CD8-positive, alpha-beta memory T cell (primary cell): ENCODE measurements around the gene POLR1G. TPM values are rescaled to one million over a fixed set of nuclear protein-coding genes. Genes with fewer than 3 reads are reported as not detected.
"Not testable (repeated sequence)": the region's sequence is repeated elsewhere in the genome, so short reads cannot be mapped to it uniquely, and the experiment has no call there.

ENCODE experiments used
- CTCF ChIA-PET: fragments of 350-600 bp; sonication (Branson Sonifier 250); formaldehyde crosslinking; loops from one replicate; lab custom pipeline; 2021; ENCODE audit warnings: antibody characterized with exemption; lab: Charles Lee
- POLR2A ChIA-PET: fragments of 350-600 bp; sonication (Branson Sonifier 250); formaldehyde crosslinking; loops from one replicate; lab custom pipeline; 2021; ENCODE audit warnings: antibody characterized with exemption; lab: Charles Lee
- DNase-seq, 5 donors: peaks; one replicate each; pipeline versions ENCODE4 v3.0.0 to v3.0.0-alpha.2; 2020 to 2022; ENCODE audit warnings: mixed read lengths in 1 of 5
- H3K27ac ChIP-seq: one replicate; pipeline ENCODE4 v1.7.0; 2013; ENCODE audit warnings: low read depth, mild to moderate bottlenecking, low read length, moderate library complexity
- H3K27me3 ChIP-seq: 2 replicates; pipeline ENCODE4 v1.7.0; 2013; ENCODE audit warnings: low read length, mild to moderate bottlenecking; ENCODE audit not compliant: insufficient read depth, poor library complexity, severe bottlenecking
- H3K36me3 ChIP-seq: 2 replicates; pipeline ENCODE4 v1.7.0; 2013; ENCODE audit warnings: mild to moderate bottlenecking, low read length, moderate library complexity; ENCODE audit not compliant: insufficient read depth
- H3K4me1 ChIP-seq: 2 replicates; pipeline ENCODE4 v1.7.0; 2013; ENCODE audit warnings: mild to moderate bottlenecking, low read length, moderate library complexity; ENCODE audit not compliant: insufficient read depth
- H3K4me3 ChIP-seq: 2 replicates; pipeline ENCODE4 v1.7.0; 2013; ENCODE audit warnings: mild to moderate bottlenecking, low read length
- H3K9me3 ChIP-seq: 2 replicates; pipeline ENCODE4 v1.7.0; 2013; ENCODE audit warnings: mild to moderate bottlenecking, low read length
- H3K27ac Mint-ChIP-seq, 8 donors: one replicate each; pipeline ENCODE4 v1.8.0; 2020 to 2021; ENCODE audit warnings: mixed read lengths in 8 of 8, mild to moderate bottlenecking in 6 of 8, inconsistent platforms in 3 of 8, moderate library complexity in 3 of 8
- H3K27me3 Mint-ChIP-seq, 2 donors: one replicate each; pipeline ENCODE4 v1.8.0; 2020 to 2021; ENCODE audit warnings: mixed read lengths in 2 of 2, mild to moderate bottlenecking in 1 of 2, moderate library complexity in 1 of 2
- H3K36me3 Mint-ChIP-seq, 3 donors: one replicate each; pipeline ENCODE4 v1.8.0; 2020 to 2021; ENCODE audit warnings: mixed read lengths in 3 of 3, inconsistent platforms in 1 of 3, mild to moderate bottlenecking in 1 of 3
- H3K4me1 Mint-ChIP-seq, 3 donors: one replicate each; pipeline ENCODE4 v1.8.0; 2020 to 2021; ENCODE audit warnings: mixed read lengths in 3 of 3, inconsistent platforms in 1 of 3, mild to moderate bottlenecking in 1 of 3
- H3K4me3 Mint-ChIP-seq, 7 donors: one replicate each; pipeline ENCODE4 v1.8.0; 2020 to 2021; ENCODE audit warnings: mixed read lengths in 7 of 7, mild to moderate bottlenecking in 6 of 7, moderate library complexity in 4 of 7, inconsistent platforms in 2 of 7
- H3K9me3 Mint-ChIP-seq, 5 donors: one replicate each; pipeline ENCODE4 v1.8.0; 2020 to 2022; ENCODE audit warnings: mixed read lengths in 5 of 5, mild to moderate bottlenecking in 3 of 5, moderate library complexity in 2 of 5, inconsistent platforms in 1 of 5
- polyA plus RNA-seq: library from polyadenylated mRNA; unstranded; fragments of 300-500 nt; fragmentation: Illumina TruSeq; gene quantifications from one replicate; pipeline ENCODE4 v1.2.3, GENCODE V29; 2021
- total RNA-seq, 2 experiments: library from RNA; stranded (reverse); gene quantifications; one replicate each; pipeline ENCODE4 v1.2.3, GENCODE V29; 2021

POLR1G gene
- total and polyA plus RNA-seq, 3 experiments from 2014 or later, result 2.2 to 27.4 (median 26.5) TPM

DNA sequence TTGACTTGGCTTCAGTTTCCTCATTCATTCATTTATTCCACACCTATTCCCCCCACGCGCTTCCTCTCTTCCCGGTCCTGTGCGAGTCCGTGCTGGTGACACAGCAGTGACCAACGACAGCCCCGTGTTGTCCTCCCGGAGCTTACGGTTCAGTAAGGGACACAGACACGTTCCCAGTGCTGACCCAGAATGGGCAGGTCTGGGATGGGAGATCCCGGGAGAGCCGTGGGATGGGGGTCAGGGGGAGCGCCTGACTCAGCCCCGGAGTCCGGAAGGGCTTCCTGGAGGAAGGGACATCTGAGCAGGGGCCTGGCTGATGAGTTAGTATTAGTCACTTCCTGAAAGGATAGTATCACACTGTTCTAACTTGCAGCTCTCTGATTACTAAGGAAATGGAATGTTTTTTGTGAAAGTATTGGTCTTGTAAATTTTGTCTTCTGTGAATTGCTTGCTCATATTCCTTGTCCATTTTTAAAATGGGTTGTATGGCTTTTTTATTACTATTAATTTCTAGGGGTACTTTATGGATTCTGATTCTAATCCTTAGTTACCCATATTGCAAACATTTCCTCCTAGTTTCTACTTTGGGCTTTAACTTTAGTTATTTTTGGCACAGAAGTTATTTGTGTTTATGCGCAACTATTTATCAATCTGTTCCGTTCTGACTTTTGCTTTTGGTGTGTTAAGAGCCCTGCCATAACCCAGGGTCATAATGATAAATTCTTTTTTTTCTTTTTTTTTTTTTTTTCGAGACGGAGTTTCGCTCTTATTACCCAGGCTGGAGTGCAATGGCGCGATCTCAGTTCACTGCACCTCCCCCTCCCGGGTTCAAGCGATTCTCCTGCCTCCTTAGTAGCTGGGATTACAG is 18.0 kb downstream of the POLR1G start:
- POLR2A ChIA-PET, result interaction anchor here (0.8 to 1.3 kb wide), 3 partner anchors 15 to 217 kb away, joined by 3 to 5 read pairs (median 3); partner anchors contain the start of gene FOSB
- H3K9me3 ChIP-seq, result no peaks in the 10 kb centered on the region
- H3K36me3 ChIP-seq, result peaks cover 5% of the 10 kb centered on the region
- CTCF ChIA-PET, result interaction anchor here (0.7 to 9.1 kb wide), 4 partner anchors 15 to 305 kb away, joined by 3 to 75 read pairs (median 4); no protein-coding TSS in a partner anchor
- DNase-seq, result peak in 2 of 5 donors; percentile 28 to 31
- Mint-ChIP-seq H3K4me1 (peaks cover 38 to 61% (median 43%) of the 10 kb centered on the region in 3 donors), H3K27me3 (peaks cover 0 to 2% of the 10 kb centered on the region in 2 donors), H3K4me3 (peak overlapping the region; percentile 85 to 99 (median 91)), H3K9me3 (no peaks in the 10 kb centered on the region), H3K27ac (peak overlapping the region; percentile 63 to 97 (median 92)), H3K36me3 (peaks cover 0 to 27% (median 0%) of the 10 kb centered on the region in 3 donors)
- no peaks in the 10 kb centered on the region for H3K27me3 ChIP-seq
- H3K4me3 ChIP-seq, result peak overlapping the region; percentile 80
- H3K4me1 ChIP-seq, result peaks cover 21% of the 10 kb centered on the region
- H3K27ac ChIP-seq, result peak overlapping the region; percentile 79

- Histone ChIP-seq H3K9me3 (no peaks in the 10 kb centered on the region), H3K27me3 (no peaks in the 10 kb centered on the region), H3K36me3 (no peaks in the 10 kb centered on the region), H3K4me3 (peak overlapping the region; percentile 47), H3K27ac (peak overlapping the region; percentile 48), H3K4me1 (peaks cover 12% of the 10 kb centered on the region)
- CTCF ChIA-PET, result interaction anchor here (0.7 to 9.1 kb wide), 12 partner anchors 11 to 453 kb away, joined by 3 to 75 read pairs (median 4); partner anchors contain the start of gene QPCTL
- Mint-ChIP-seq H3K27me3 (peaks cover 0 to 2% of the 10 kb centered on the region in 2 donors), H3K4me1 (peaks cover 21 to 32% (median 22%) of the 10 kb centered on the region in 3 donors), H3K27ac (peak overlapping the region in 5 of 8 donors; percentile 15 to 56 (median 54)), H3K36me3 (peaks cover 0 to 3% (median 0%) of the 10 kb centered on the region in 3 donors), H3K4me3 (peak overlapping the region; percentile 67 to 83 (median 80)), H3K9me3 (no peaks in the 10 kb centered on the region)
- DNase-seq, result peak in 2 of 5 donors; percentile 20 to 56
- POLR2A ChIA-PET, result interaction anchor here (0.5 to 0.8 kb wide), 3 partner anchors 50 to 187 kb away, joined by 4 to 5 read pairs (median 4); no protein-coding TSS in a partner anchor
These were observed 22.2 kb downstream of the POLR1G start for GRCh38 chr19:45428384-45429231.

DNA sequence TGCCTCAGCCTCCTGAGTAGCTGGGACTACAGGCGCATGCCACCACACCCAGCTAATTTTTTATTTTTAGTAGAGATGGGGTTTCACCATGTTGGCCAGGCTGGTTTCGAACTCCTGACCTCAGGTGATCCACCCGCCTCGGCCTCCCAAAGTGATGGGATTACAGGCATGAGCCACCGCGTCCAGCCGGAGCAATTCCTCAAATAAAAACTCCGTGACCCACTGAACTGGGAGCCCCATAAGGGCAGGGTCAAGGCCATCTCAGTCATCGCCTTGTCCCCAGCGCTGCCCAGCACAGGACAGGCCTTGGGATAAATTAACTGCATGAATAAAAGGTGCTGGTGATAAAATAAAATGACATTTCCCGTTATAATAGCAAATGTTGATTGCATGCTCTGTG is 23.5 kb downstream of the POLR1G start:
- H3K27me3 Mint-ChIP-seq, DNase-seq, H3K27me3 ChIP-seq, H3K4me1 ChIP-seq, H3K36me3 ChIP-seq, POLR2A ChIA-PET, H3K9me3 ChIP-seq, H3K4me3 ChIP-seq, H3K9me3 Mint-ChIP-seq, H3K36me3 Mint-ChIP-seq, H3K27ac ChIP-seq: not testable (repeated sequence)
- H3K4me3 Mint-ChIP-seq, result peak overlapping the region in 2 of 7 donors; percentile 18 to 37
- peak overlapping the region in 1 of 8 donors; percentile 43 for H3K27ac Mint-ChIP-seq
- CTCF ChIA-PET, result interaction anchor here (1.2 to 9.1 kb wide), 3 partner anchors 10 to 56 kb away, joined by 8 to 75 read pairs (median 12); no protein-coding TSS in a partner anchor
- peaks cover 10 to 20% (median 11%) of the 10 kb centered on the region in 3 donors for H3K4me1 Mint-ChIP-seq

DNA sequence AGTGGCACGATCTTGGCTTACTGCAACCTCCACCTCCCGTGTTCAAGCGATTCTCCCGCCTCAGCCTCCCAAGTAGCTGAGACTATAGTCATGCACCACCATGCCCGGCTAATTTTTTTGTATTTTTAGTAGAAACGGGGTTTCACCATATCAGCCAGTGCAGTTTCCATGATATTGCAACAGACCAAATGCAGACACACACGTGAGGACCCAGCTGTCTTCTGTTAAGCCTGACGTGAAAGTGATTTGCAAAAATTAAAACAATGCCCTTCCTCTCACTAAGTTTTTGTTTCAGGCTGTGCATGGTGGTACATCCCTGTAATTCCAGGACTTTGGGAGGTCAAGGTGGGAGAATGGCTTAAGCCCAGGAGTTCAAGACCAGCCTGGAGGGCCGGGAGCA is 24.6 kb downstream of the POLR1G start:
- H3K4me3 Mint-ChIP-seq, H3K4me3 ChIP-seq, H3K4me1 ChIP-seq, H3K9me3 ChIP-seq, H3K27me3 Mint-ChIP-seq, POLR2A ChIA-PET, DNase-seq, H3K27ac ChIP-seq, H3K27me3 ChIP-seq, H3K27ac Mint-ChIP-seq, H3K36me3 ChIP-seq, H3K36me3 Mint-ChIP-seq, H3K9me3 Mint-ChIP-seq: not testable (repeated sequence)
- CTCF ChIA-PET, result interaction anchor here (1.5 to 9.1 kb wide), 3 partner anchors 9 to 55 kb away, joined by 8 to 75 read pairs (median 12); no protein-coding TSS in a partner anchor
- H3K4me1 Mint-ChIP-seq, result peaks cover 7 to 17% (median 11%) of the 10 kb centered on the region in 3 donors

- ChIA-PET CTCF (interaction anchor here (0.6 to 9.1 kb wide), 2 partner anchors 47 to 54 kb away, joined by 3 to 75 read pairs; no protein-coding TSS in a partner anchor), POLR2A (interaction anchor here (1.2 kb wide), 1 partner anchor 46 kb away, joined by 4 read pairs; no protein-coding TSS in a partner anchor)
- H3K27ac ChIP-seq, H3K9me3 ChIP-seq, H3K4me3 ChIP-seq, H3K36me3 Mint-ChIP-seq, DNase-seq, H3K36me3 ChIP-seq, H3K4me3 Mint-ChIP-seq, H3K27me3 Mint-ChIP-seq, H3K27ac Mint-ChIP-seq, H3K4me1 ChIP-seq, H3K9me3 Mint-ChIP-seq, H3K27me3 ChIP-seq: not testable (repeated sequence)
- H3K4me1 Mint-ChIP-seq, result peaks cover 9 to 12% (median 9%) of the 10 kb centered on the region in 3 donors
These were observed 26.1 kb downstream of the POLR1G start for GRCh38 chr19:45432543-45432942.

DNA sequence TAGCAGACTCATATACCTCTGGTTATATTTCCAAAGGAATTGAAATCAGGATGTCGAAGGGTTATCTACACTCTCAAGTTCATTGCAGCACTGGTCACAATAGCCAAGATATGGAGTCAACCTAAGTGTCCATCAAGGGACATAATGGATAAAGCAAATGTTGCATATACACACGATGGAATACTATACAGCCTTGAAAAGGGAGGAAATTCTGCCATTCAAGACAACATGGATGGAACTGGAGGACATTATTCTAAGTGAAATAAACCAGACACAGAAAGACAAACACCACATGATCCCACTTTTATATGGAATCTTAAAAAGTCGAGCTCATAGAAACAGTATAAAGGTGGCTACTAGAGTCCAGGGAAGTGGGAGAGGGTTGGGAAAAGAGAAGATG is 30.9 kb downstream of the POLR1G start:
- Mint-ChIP-seq H3K4me3 (peak overlapping the region in 1 of 7 donors; percentile 58), H3K9me3 (no peaks in the 10 kb centered on the region), H3K27ac (peak overlapping the region in 1 of 8 donors; percentile 62), H3K27me3 (no peaks in the 10 kb centered on the region), H3K36me3 (no peaks in the 10 kb centered on the region), H3K4me1 (peaks cover 15 to 16% (median 15%) of the 10 kb centered on the region in 3 donors)
- Histone ChIP-seq H3K4me1 (peaks cover 14% of the 10 kb centered on the region), H3K27me3 (no peaks in the 10 kb centered on the region), H3K27ac (no peak overlapping the region), H3K36me3 (no peaks in the 10 kb centered on the region), H3K9me3 (no peaks in the 10 kb centered on the region), H3K4me3 (no peak overlapping the region)
- DNase-seq, result no peak
- POLR2A ChIA-PET, result no interaction called here
- CTCF ChIA-PET, result interaction anchor here (0.8 to 5.8 kb wide), 3 partner anchors 37 to 205 kb away, joined by 4 to 455 read pairs (median 5); partner anchors contain the start of gene FOSB

- POLR2A ChIA-PET, result interaction anchor here (0.6 to 2.9 kb wide), 10 partner anchors 15 to 548 kb away, joined by 3 to 89 read pairs (median 4); partner anchors contain the start of genes ERCC1, FOSB and TOMM40
These were observed 32.7 kb downstream of the POLR1G start for GRCh38 chr19:45439190-45439568.

More at GRCh38 chr19:45439190-45439568, 32.7 kb downstream of the POLR1G start:
- peak overlapping the region; percentile 76 for H3K27ac ChIP-seq
- H3K27me3 ChIP-seq, result no peaks in the 10 kb centered on the region
- H3K4me3 Mint-ChIP-seq, result peak overlapping the region in 6 of 7 donors; percentile 19 to 84 (median 55)
- peaks cover 28 to 31% (median 30%) of the 10 kb centered on the region in 3 donors for H3K4me1 Mint-ChIP-seq
- no peak overlapping the region for H3K27ac Mint-ChIP-seq
- H3K27me3 Mint-ChIP-seq, result no peaks in the 10 kb centered on the region
- H3K36me3 Mint-ChIP-seq, result no peaks in the 10 kb centered on the region
- H3K4me1 ChIP-seq, result peaks cover 31% of the 10 kb centered on the region
- CTCF ChIA-PET, result interaction anchor here (0.6 to 5.8 kb wide), 31 partner anchors 8 to 278 kb away, joined by 3 to 455 read pairs (median 6); partner anchors contain the start of genes ERCC1, FOSB, PPM1N and QPCTL
- H3K9me3 Mint-ChIP-seq, result no peaks in the 10 kb centered on the region
- H3K36me3 ChIP-seq, result no peaks in the 10 kb centered on the region
- no peak overlapping the region for H3K4me3 ChIP-seq
- H3K9me3 ChIP-seq, result no peaks in the 10 kb centered on the region
- DNase-seq, result no peak
